ENCODE measurements around the gene PLEKHB2.
"Not testable (repeated sequence)": the region's sequence is repeated elsewhere in the genome, so short reads cannot be mapped to it uniquely, and the experiment has no call there.

The PLEKHB2 gene

DNA sequence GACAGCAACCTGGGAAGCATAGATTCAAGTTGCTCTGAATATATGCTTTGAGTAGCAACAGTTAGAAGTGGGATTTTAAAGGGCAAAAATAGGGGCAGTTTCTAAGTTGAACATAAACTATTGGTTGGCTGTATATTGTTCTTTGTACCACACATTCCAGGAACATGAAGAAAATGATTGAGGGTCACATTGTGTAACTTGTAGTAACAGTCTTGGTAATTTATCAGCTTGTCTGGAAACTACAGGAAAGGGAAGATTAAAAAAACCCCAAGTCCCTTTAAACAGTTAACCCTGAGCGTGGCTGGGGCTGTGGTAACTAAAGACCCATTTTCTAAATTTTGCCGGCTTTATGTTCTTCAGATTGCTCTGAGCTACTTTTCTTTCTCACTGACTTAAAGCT lies 7.4 kb downstream of the PLEKHB2 start:
- no peak overlapping the region for H2BK12ac ChIP-seq (ENCODE audit: low read length)
- DNase-seq: no peak
- no peak overlapping the region for H3K14ac ChIP-seq (ENCODE audit: low read length)
- H3K79me2 ChIP-seq (ENCODE audit: control insufficient read depth, insufficient read depth, low read length, poor library complexity): peaks cover 15% of the 10 kb centered on the region
- no peak overlapping the region for H3K4me3 ChIP-seq (ENCODE audit: low read depth, low read length)
- no peak overlapping the region for H4K12ac ChIP-seq (ENCODE audit: low read depth, low read length)
- no peak overlapping the region for H3K27ac ChIP-seq (ENCODE audit: low read depth, low read length)
- no peaks in the 10 kb centered on the region for H3K79me1 ChIP-seq (ENCODE audit: low read length)
- no peak overlapping the region for H2BK5ac ChIP-seq (ENCODE audit: low read depth, low read length, poor library complexity)
- H3K23ac ChIP-seq (ENCODE audit: low read length): no peak overlapping the region
- peaks cover 0 to 7% of the 10 kb centered on the region in 2 experiments for H3K4me1 ChIP-seq (ENCODE audit: control insufficient read depth in 1 of 2, insufficient read depth in 2 of 2, low read length in 2 of 2)
- H3K27me3 ChIP-seq (ENCODE audit: insufficient read depth, low read length): no peaks in the 10 kb centered on the region
- H3K4ac ChIP-seq (ENCODE audit: low read depth, low read length): peak overlapping the region; percentile 52
- no peak overlapping the region for H3K9ac ChIP-seq (ENCODE audit: low read length)
- H4K8ac ChIP-seq (ENCODE audit: low read depth, low read length): no peak overlapping the region
- no peaks in the 10 kb centered on the region for H3K9me3 ChIP-seq (ENCODE audit: insufficient read depth, low read depth, low read length)
- H2AFZ ChIP-seq (ENCODE audit: insufficient read depth, low read length, poor library complexity): no peak overlapping the region
- H3K18ac ChIP-seq (ENCODE audit: low read length): no peak overlapping the region
- no CpG with 5 or more reads among the region's 2 CpGs for WGBS (ENCODE audit: extremely low coverage, insufficient coverage, insufficient read length)
- H3K4me2 ChIP-seq (ENCODE audit: low read length): no peak overlapping the region
- H3K36me3 ChIP-seq (ENCODE audit: control insufficient read depth in 1 of 2, insufficient read depth in 2 of 2, low read length in 2 of 2): peaks cover 3 to 6% of the 10 kb centered on the region in 2 experiments
- no peak overlapping the region for H4K91ac ChIP-seq (ENCODE audit: low read depth, low read length)
- no peak overlapping the region for H2BK120ac ChIP-seq (ENCODE audit: insufficient read depth, low read length, poor library complexity)
- no peak overlapping the region for H2AK5ac ChIP-seq (ENCODE audit: low read length)

DNA sequence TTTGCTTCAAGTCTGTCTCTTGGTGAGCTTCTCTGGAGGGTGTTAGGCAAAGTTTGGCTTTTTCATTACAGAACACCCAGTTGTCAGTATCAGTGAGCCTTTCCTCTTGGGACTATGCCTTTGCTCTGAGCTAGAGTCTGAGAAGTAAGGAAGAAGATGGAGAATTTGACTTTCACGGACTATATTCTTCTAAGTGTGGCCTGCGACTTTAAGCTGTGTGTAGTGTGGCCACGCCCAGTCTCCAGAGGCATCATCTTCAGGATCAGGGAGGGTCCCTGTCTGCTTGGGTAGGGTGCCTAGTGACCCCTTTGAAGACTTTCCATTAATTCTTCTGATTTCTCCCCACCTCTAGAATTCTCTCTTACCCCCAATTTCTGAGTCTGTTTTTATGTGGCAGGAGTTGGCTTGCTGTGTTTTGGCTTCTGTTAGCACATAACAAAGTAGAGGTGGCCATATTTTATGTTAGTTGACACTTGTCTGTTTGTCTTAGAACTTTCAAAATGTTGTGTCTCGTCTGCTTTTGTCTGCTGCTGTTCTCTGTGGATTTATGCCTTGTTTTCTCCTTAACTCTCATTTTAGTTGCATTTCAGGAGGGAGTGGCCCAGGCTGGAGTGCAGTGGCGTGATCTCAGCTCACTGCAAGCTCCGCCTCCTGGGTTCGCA lies 8.6 kb downstream of the PLEKHB2 start:
- Histone ChIP-seq H3K27me3 (ENCODE audit: insufficient read depth, low read length) (no peaks in the 10 kb centered on the region), H3K4me2 (ENCODE audit: low read length) (no peak overlapping the region), H4K8ac (ENCODE audit: low read depth, low read length) (no peak overlapping the region), H3K4me1 (ENCODE audit: control insufficient read depth in 1 of 2, insufficient read depth in 2 of 2, low read length in 2 of 2) (peaks cover 0 to 7% of the 10 kb centered on the region in 2 experiments), H3K14ac (ENCODE audit: low read length) (no peak overlapping the region), H3K4me3 (ENCODE audit: low read depth, low read length) (no peak overlapping the region), H2BK120ac (ENCODE audit: insufficient read depth, low read length, poor library complexity) (no peak overlapping the region), H3K79me2 (ENCODE audit: control insufficient read depth, insufficient read depth, low read length, poor library complexity) (peaks cover 16% of the 10 kb centered on the region), H3K9ac (ENCODE audit: low read length) (no peak overlapping the region), H2AFZ (ENCODE audit: insufficient read depth, low read length, poor library complexity) (no peak overlapping the region), H3K79me1 (ENCODE audit: low read length) (no peaks in the 10 kb centered on the region), H3K36me3 (ENCODE audit: control insufficient read depth in 1 of 2, insufficient read depth in 2 of 2, low read length in 2 of 2) (peaks cover 3 to 6% of the 10 kb centered on the region in 2 experiments), H3K9me3 (ENCODE audit: insufficient read depth, low read depth, low read length) (no peaks in the 10 kb centered on the region), H4K12ac (ENCODE audit: low read depth, low read length) (no peak overlapping the region), H2AK5ac (ENCODE audit: low read length) (no peak overlapping the region), H4K91ac (ENCODE audit: low read depth, low read length) (no peak overlapping the region), H3K18ac (ENCODE audit: low read length) (no peak overlapping the region), H2BK5ac (ENCODE audit: low read depth, low read length, poor library complexity) (no peak overlapping the region), H3K23ac (ENCODE audit: low read length) (no peak overlapping the region), H3K4ac (ENCODE audit: low read depth, low read length) (peak overlapping the region; percentile 34), H2BK12ac (ENCODE audit: low read length) (no peak overlapping the region), H3K27ac (ENCODE audit: low read depth, low read length) (no peak overlapping the region)
- no CpG with 5 or more reads among the region's 7 CpGs for WGBS (ENCODE audit: extremely low coverage, insufficient coverage, insufficient read length)
- no peak for DNase-seq

DNA sequence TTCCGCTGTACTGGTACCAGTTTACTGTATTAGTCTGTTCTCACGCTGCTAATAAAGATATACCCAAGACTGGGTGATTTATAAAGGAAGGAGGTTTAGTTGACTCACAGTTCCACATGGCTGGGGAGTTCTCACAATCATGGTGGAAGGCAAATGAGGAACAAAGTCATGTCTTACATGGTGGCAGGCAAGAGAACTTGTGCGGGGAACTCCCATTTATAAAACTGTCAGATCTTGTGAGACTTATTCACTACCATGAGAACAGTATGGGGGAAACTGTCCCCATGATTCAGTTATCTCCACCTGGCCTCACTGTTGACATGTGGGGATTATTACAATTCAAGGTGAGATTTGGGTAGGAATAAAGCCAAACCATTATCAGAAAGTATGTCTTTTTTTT lies 9.8 kb downstream of the PLEKHB2 start:
- H2AK5ac ChIP-seq (ENCODE audit: low read length); H2AFZ ChIP-seq (ENCODE audit: insufficient read depth, low read length, poor library complexity); H3K18ac ChIP-seq (ENCODE audit: low read length); H3K4ac ChIP-seq (ENCODE audit: low read depth, low read length); H3K9me3 ChIP-seq (ENCODE audit: insufficient read depth, low read depth, low read length); H3K9ac ChIP-seq (ENCODE audit: low read length); H3K4me3 ChIP-seq (ENCODE audit: low read depth, low read length); H3K27ac ChIP-seq (ENCODE audit: low read depth, low read length); H3K36me3 ChIP-seq (ENCODE audit: control insufficient read depth in 1 of 2, insufficient read depth in 2 of 2, low read length in 2 of 2); H3K4me2 ChIP-seq (ENCODE audit: low read length); H4K12ac ChIP-seq (ENCODE audit: low read depth, low read length); H2BK12ac ChIP-seq (ENCODE audit: low read length); H4K91ac ChIP-seq (ENCODE audit: low read depth, low read length); H3K79me1 ChIP-seq (ENCODE audit: low read length); H3K4me1 ChIP-seq (ENCODE audit: control insufficient read depth in 1 of 2, insufficient read depth in 2 of 2, low read length in 2 of 2); DNase-seq; H3K14ac ChIP-seq (ENCODE audit: low read length); H2BK5ac ChIP-seq (ENCODE audit: low read depth, low read length, poor library complexity); H4K8ac ChIP-seq (ENCODE audit: low read depth, low read length); H3K23ac ChIP-seq (ENCODE audit: low read length); H3K27me3 ChIP-seq (ENCODE audit: insufficient read depth, low read length); H2BK120ac ChIP-seq (ENCODE audit: insufficient read depth, low read length, poor library complexity): not testable (repeated sequence)
- WGBS (ENCODE audit: extremely low coverage, insufficient coverage, insufficient read length): no CpG with 5 or more reads among the region's 3 CpGs
- peaks cover 16% of the 10 kb centered on the region for H3K79me2 ChIP-seq (ENCODE audit: control insufficient read depth, insufficient read depth, low read length, poor library complexity)

DNA sequence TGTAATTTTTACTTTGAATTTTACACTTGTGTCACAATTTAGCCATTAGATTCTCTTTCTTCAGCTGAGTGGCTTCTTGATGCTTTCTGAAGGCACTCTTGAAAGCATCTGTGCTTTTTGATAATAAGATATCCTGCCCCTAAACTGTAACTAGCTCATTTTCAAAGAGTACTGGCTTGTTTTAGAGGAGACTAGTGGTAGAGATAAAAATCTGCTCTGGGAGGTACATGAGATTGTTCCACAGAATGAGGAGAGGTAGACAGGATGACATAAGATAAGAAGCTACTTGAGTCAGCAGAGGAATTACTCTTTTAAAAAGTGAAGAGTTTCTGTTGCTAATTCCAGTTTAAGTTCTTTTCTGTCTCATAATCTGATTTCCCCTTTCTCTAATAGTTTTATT lies 10.6 kb downstream of the PLEKHB2 start:
- H3K4ac ChIP-seq (ENCODE audit: low read depth, low read length): no peak overlapping the region
- H4K8ac ChIP-seq (ENCODE audit: low read depth, low read length): no peak overlapping the region
- no peak overlapping the region for H2BK120ac ChIP-seq (ENCODE audit: insufficient read depth, low read length, poor library complexity)
- no peak overlapping the region for H3K4me2 ChIP-seq (ENCODE audit: low read length)
- H3K79me1 ChIP-seq (ENCODE audit: low read length): no peaks in the 10 kb centered on the region
- H3K27me3 ChIP-seq (ENCODE audit: insufficient read depth, low read length): no peaks in the 10 kb centered on the region
- H3K27ac ChIP-seq (ENCODE audit: low read depth, low read length): no peak overlapping the region
- H3K9me3 ChIP-seq (ENCODE audit: insufficient read depth, low read depth, low read length): no peaks in the 10 kb centered on the region
- no peak for DNase-seq
- no peak overlapping the region for H2BK12ac ChIP-seq (ENCODE audit: low read length)
- H3K4me1 ChIP-seq (ENCODE audit: control insufficient read depth in 1 of 2, insufficient read depth in 2 of 2, low read length in 2 of 2): peaks cover 0 to 9% of the 10 kb centered on the region in 2 experiments
- H2AFZ ChIP-seq (ENCODE audit: insufficient read depth, low read length, poor library complexity): no peak overlapping the region
- no peak overlapping the region for H3K18ac ChIP-seq (ENCODE audit: low read length)
- no peak overlapping the region for H3K14ac ChIP-seq (ENCODE audit: low read length)
- H3K79me2 ChIP-seq (ENCODE audit: control insufficient read depth, insufficient read depth, low read length, poor library complexity): peaks cover 15% of the 10 kb centered on the region
- no peak overlapping the region for H4K91ac ChIP-seq (ENCODE audit: low read depth, low read length)
- no peak overlapping the region for H3K23ac ChIP-seq (ENCODE audit: low read length)
- peaks cover 3% of the 10 kb centered on the region in 2 experiments for H3K36me3 ChIP-seq (ENCODE audit: control insufficient read depth in 1 of 2, insufficient read depth in 2 of 2, low read length in 2 of 2)
- H3K9ac ChIP-seq (ENCODE audit: low read length): no peak overlapping the region
- no peak overlapping the region for H2BK5ac ChIP-seq (ENCODE audit: low read depth, low read length, poor library complexity)
- H4K12ac ChIP-seq (ENCODE audit: low read depth, low read length): no peak overlapping the region
- no peak overlapping the region for H3K4me3 ChIP-seq (ENCODE audit: low read depth, low read length)
- H2AK5ac ChIP-seq (ENCODE audit: low read length): no peak overlapping the region

Data from trophoblast cell (in vitro differentiated cells and primary cell).